B cell (primary cell): ENCODE data around the gene FPR1. TPM values are rescaled to one million over a fixed set of nuclear protein-coding genes. Genes with fewer than 3 reads are reported as not detected.

Experiments used
- ATAC-seq: fragments of 200-7000 bp; cut with Tn5 transposase; one replicate; pipeline ENCODE4 v1.10.0; 2021; ENCODE audit warnings: low read depth, mild to moderate bottlenecking, moderate number of reproducible peaks, moderate library complexity
- CTCF ChIA-PET: fragments of 350-600 bp; sonication (Branson Sonifier 250); formaldehyde crosslinking; loops from one replicate; lab custom pipeline; 2021; ENCODE audit warnings: antibody characterized with exemption, inconsistent platforms; lab: Charles Lee
- POLR2A ChIA-PET: fragments of 350-600 bp; sonication (Branson Sonifier 250); formaldehyde crosslinking; loops from one replicate; lab custom pipeline; 2021; ENCODE audit warnings: antibody characterized with exemption; lab: Charles Lee
- DNase-seq: peaks from one replicate; pipeline ENCODE4 v3.0.0; 2013
- H2AFZ ChIP-seq: 2 replicates; pipeline ENCODE4 v1.6.1; 2012; ENCODE audit warnings: mild to moderate bottlenecking, low read depth, low read length; ENCODE audit not compliant: insufficient read depth, poor library complexity, severe bottlenecking
- H3K27ac ChIP-seq, 2 donors: 1 replicate in 1 of 2; 2 replicates in 1 of 2; pipeline ENCODE4 v1.5.1; 2012 to 2013; ENCODE audit warnings: low read length in 2 of 2, mild to moderate bottlenecking in 2 of 2, moderate library complexity in 1 of 2
- H3K27me3 ChIP-seq, 4 experiments: fragments of 200-600 bp in 1 of 4; sonication (generic) in 1 of 4; replicated peaks in 1 of 4; 1 replicate in 2 of 4; 2 replicates in 2 of 4; pipeline versions ENCODE4 v1.6.1 to v1.7.0; 2013 to 2016; ENCODE audit warnings: low read length in 3 of 4, mild to moderate bottlenecking in 2 of 4, mixed read lengths in 1 of 4, moderate library complexity in 1 of 4; ENCODE audit not compliant: insufficient read depth in 4 of 4, control insufficient read depth in 3 of 4; ENCODE audit errors: control extremely low read depth in 1 of 4
- H3K36me3 ChIP-seq, 2 experiments: replicated peaks in 1 of 2; 1 replicate in 1 of 2; 2 replicates in 1 of 2; pipeline versions ENCODE4 v1.6.1 to v1.7.1; 2013; ENCODE audit warnings: low read length in 1 of 2; ENCODE audit not compliant: insufficient read depth in 2 of 2, control insufficient read depth in 1 of 2; ENCODE audit errors: control extremely low read depth in 1 of 2, extremely low read depth in 1 of 2
- H3K4me1 ChIP-seq, 2 donors: fragments of 200-600 bp in 1 of 2; sonication (generic) in 1 of 2; 1 replicate in 1 of 2; 2 replicates in 1 of 2; pipeline versions ENCODE4 v1.5.1 to v1.6.1; 2013 to 2017; ENCODE audit warnings: low read length in 2 of 2; ENCODE audit not compliant: control insufficient read depth in 2 of 2, insufficient read depth in 2 of 2
- H3K4me2 ChIP-seq: replicated peaks from 2 replicates; pipeline ENCODE3; 2012; ENCODE audit warnings: mild to moderate bottlenecking, low read depth, low read length; ENCODE audit not compliant: poor library complexity, severe bottlenecking
- H3K4me3 ChIP-seq, 5 experiments: fragments of 200-600 bp in 1 of 5; sonication (generic) in 1 of 5; 1 replicate in 3 of 5; 2 replicates in 2 of 5; pipeline versions ENCODE4 v1.5.1 to v1.7.0; 2011 to 2016; ENCODE audit warnings: low read length in 4 of 5, mild to moderate bottlenecking in 4 of 5, low read depth in 2 of 5, control low read depth in 1 of 5, moderate library complexity in 1 of 5; ENCODE audit not compliant: insufficient read depth in 1 of 5; ENCODE audit errors: control extremely low read depth in 1 of 5, extremely low read depth in 1 of 5
- H3K79me2 ChIP-seq: fragments of 200-600 bp; sonication (generic); one replicate; pipeline ENCODE4 v1.6.0; 2016; ENCODE audit warnings: low read length; ENCODE audit not compliant: control insufficient read depth, insufficient read depth
- H3K9ac ChIP-seq: fragments of 200-600 bp; sonication (generic); 2 replicates; pipeline ENCODE4 v1.6.1; 2017; ENCODE audit warnings: mild to moderate bottlenecking, low read length, moderate library complexity
- H3K9me3 ChIP-seq, 3 donors: one replicate each; pipeline versions ENCODE4 v1.6.1 to v1.7.1; 2013; ENCODE audit warnings: low read length in 2 of 3; ENCODE audit not compliant: control insufficient read depth in 2 of 3, insufficient read depth in 1 of 3; ENCODE audit errors: control extremely low read depth in 1 of 3
- H4K20me1 ChIP-seq: 2 replicates; pipeline ENCODE4 v1.6.0; 2012; ENCODE audit warnings: mild to moderate bottlenecking, low read length; ENCODE audit not compliant: insufficient read depth, control insufficient read depth, poor library complexity, severe bottlenecking
- H3K27ac Mint-ChIP-seq: one replicate; pipeline ENCODE4 v1.8.0; 2021; ENCODE audit warnings: mixed read lengths
- H3K27me3 Mint-ChIP-seq: one replicate; pipeline ENCODE4 v1.8.0; 2021; ENCODE audit warnings: mixed read lengths
- H3K4me1 Mint-ChIP-seq: one replicate; pipeline ENCODE4 v1.8.0; 2021; ENCODE audit warnings: mixed read lengths
- H3K4me3 Mint-ChIP-seq: one replicate; pipeline ENCODE4 v1.8.0; 2021; ENCODE audit warnings: mixed read lengths
- H3K9me3 Mint-ChIP-seq: one replicate; pipeline ENCODE4 v1.8.0; 2022; ENCODE audit warnings: mixed read lengths; ENCODE audit not compliant: insufficient read depth
- EZH2 ChIP-seq: IDR thresholded peaks from 2 replicates; pipeline ENCODE4 v1.6.1; 2012; ENCODE audit warnings: borderline replicate concordance, low read depth, mild to moderate bottlenecking, moderate library complexity, low read length; ENCODE audit not compliant: insufficient read depth, poor library complexity, severe bottlenecking
- WGBS: methylation state at CpG from one replicate; pipeline ENCODE4 v1.1.5; 2013; ENCODE audit warnings: missing lambda C conversion rate; ENCODE audit not compliant: insufficient coverage; 5-methylcytosine and 5-hydroxymethylcytosine counted together
- intact Hi-C: fragments of 100-400 bp; cut with micrococcal nuclease; formaldehyde crosslinking; loops from one replicate; pipeline ENCODE4 v1.10.0; 2022
- polyA plus RNA-seq: library from polyadenylated mRNA; depleted of rRNA; stranded (reverse); fragments of >200 nt; gene quantifications from 2 replicates; pipeline ENCODE4 v1.2.3, GENCODE V29; 2012
- total RNA-seq, 2 donors: library from RNA; stranded (reverse); fragments of 120-200 nt in 1 of 2; gene quantifications; 1 replicate in 1 of 2; 2 replicates in 1 of 2; pipeline versions ENCODE4 v1.2.3 to v1.2.4, GENCODE V29; 2013 to 2022
- TF ChIP-seq, protein P1 (sequence below): fragments of 200-600 bp; IDR thresholded peaks from one replicate; pipeline ENCODE4 v1.8.0; 2022; ENCODE audit warnings: antibody characterized with exemption, mild to moderate bottlenecking

The FPR1 gene
- total and polyA plus RNA-seq, 2 donors (not counting 1 experiment from before 2014, with no cell fraction given), result 0.17 to 1.1 TPM

DNA sequence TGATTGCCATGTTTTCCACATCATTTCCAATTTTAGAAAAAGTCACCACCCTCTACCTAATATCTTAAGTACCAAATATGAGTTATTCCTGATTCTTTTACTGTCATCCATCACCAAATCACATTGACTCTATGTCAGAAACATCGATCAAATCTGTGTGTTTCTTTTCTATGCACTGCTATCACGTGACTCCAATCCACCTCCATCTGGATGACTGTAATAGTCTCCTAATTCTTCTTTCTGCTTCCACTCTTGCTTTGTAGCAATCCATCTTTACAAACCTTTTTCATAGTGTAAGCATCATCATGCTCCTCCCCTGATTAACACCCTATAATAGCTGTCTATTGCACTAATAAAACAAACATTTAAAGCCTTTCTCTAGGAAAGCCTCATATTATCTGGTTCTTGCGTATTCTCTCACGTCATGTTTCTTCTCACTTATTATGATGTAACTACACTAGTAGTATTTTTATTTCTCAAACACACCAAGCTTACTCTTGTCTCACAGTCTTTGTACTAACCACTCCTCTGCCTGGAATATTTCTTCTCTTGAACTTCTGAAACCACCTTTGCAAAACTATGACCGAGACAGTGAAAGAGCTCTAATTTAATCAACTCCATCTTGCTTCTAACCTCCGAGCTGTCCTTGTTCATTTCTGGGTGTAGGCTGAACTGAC, 32.6 kb upstream of the FPR1 start:
- Mint-ChIP-seq H3K9me3 (no peaks in the 10 kb centered on the region), H3K4me1 (peaks cover 3% of the 10 kb centered on the region), H3K27me3 (peaks cover 13% of the 10 kb centered on the region), H3K27ac (no peak overlapping the region), H3K4me3 (no peak overlapping the region)
- Histone ChIP-seq H3K27ac (no peak overlapping the region), H4K20me1 (no peaks in the 10 kb centered on the region), H2AFZ (no peak overlapping the region), H3K9me3 (peaks cover 3 to 5% (median 3%) of the 10 kb centered on the region in 3 donors), H3K27me3 (peaks cover 0 to 4% (median 2%) of the 10 kb centered on the region in 4 experiments), H3K36me3 (no peaks in the 10 kb centered on the region), H3K9ac (no peak overlapping the region), H3K4me1 (no peaks in the 10 kb centered on the region), H3K4me3 (no peak overlapping the region), H3K4me2 (no peak overlapping the region), H3K79me2 (no peaks in the 10 kb centered on the region)
- 93% methylated on average over 2 of the region's 6 CpGs for WGBS
- DNase-seq (no peak), ATAC-seq (no peak)
- ChIA-PET POLR2A (no interaction called here), CTCF (no interaction called here)
- intact Hi-C loops, result no loop called here
- TF ChIP-seq, protein P1, sequence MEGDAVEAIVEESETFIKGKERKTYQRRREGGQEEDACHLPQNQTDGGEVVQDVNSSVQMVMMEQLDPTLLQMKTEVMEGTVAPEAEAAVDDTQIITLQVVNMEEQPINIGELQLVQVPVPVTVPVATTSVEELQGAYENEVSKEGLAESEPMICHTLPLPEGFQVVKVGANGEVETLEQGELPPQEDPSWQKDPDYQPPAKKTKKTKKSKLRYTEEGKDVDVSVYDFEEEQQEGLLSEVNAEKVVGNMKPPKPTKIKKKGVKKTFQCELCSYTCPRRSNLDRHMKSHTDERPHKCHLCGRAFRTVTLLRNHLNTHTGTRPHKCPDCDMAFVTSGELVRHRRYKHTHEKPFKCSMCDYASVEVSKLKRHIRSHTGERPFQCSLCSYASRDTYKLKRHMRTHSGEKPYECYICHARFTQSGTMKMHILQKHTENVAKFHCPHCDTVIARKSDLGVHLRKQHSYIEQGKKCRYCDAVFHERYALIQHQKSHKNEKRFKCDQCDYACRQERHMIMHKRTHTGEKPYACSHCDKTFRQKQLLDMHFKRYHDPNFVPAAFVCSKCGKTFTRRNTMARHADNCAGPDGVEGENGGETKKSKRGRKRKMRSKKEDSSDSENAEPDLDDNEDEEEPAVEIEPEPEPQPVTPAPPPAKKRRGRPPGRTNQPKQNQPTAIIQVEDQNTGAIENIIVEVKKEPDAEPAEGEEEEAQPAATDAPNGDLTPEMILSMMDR, result no peak
- TF ChIP-seq EZH2, result no peak

DNA sequence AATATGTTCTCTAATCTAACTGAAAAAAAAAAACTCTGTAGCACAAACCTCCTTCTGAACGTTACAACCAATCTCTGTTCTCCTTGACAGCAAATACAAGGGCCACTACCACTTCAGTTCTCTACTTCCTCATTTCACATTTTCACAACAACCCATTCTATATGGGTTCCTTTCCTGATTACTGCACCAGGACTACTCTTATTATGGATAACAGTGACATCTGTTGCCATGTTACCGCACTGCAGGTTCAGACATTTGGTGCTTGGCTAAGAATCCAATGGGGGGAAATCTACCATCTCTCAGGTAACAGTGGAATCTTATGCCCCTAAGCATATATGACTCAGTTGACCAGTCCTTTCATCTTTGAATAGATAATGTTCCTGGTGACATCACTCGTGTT, 31.7 kb upstream of the FPR1 start:
- no peak overlapping the region for H2AFZ ChIP-seq
- Mint-ChIP-seq H3K4me1 (peaks cover 3% of the 10 kb centered on the region), H3K4me3 (no peak overlapping the region), H3K9me3 (no peaks in the 10 kb centered on the region), H3K27ac (no peak overlapping the region), H3K27me3 (peaks cover 18% of the 10 kb centered on the region)
- H4K20me1 ChIP-seq, result no peaks in the 10 kb centered on the region
- WGBS, result no CpG with 5 or more reads among the region's 3 CpGs
- no peaks in the 10 kb centered on the region for H3K4me1 ChIP-seq
- no peak overlapping the region for H3K4me3 ChIP-seq
- ATAC-seq, result no peak
- H3K79me2 ChIP-seq, result no peaks in the 10 kb centered on the region
- H3K9me3 ChIP-seq, result peaks cover 2 to 5% (median 3%) of the 10 kb centered on the region in 3 donors
- intact Hi-C loops, result no loop called here
- H3K27me3 ChIP-seq, result peaks cover 0 to 4% (median 3%) of the 10 kb centered on the region in 4 experiments
- no peaks in the 10 kb centered on the region for H3K36me3 ChIP-seq
- CTCF ChIA-PET, result no interaction called here
- TF ChIP-seq, protein P1, result no peak
- no peak for TF ChIP-seq EZH2
- POLR2A ChIA-PET, result no interaction called here
- DNase-seq, result no peak
- no peak overlapping the region for H3K9ac ChIP-seq
- no peak overlapping the region for H3K4me2 ChIP-seq
- H3K27ac ChIP-seq, result no peak overlapping the region
